ENCODE results near the gene MRFAP1.

Gene MRFAP1

DNA sequence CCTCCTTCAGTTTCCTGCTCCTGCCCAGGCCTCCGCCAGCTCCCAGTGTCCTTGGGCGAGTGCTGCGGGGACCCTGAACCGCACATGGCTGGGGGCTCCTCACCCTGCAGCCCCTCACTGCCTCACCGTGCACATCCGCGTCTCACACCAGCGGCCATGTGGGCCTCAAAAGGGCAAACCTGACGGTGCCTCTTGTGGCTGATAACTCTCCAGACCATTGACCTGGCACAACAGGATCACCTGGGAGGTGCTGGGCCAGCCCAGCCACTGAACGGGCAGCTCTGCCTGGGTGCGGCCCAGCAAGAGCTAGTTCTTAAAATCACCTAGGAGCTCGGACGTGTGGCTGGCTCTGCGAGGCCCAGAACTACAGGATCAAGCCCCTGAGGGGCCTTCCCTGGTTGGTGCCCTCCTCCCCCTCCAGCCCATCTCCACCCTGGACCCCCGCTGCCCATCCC is 49.0 kb downstream of the MRFAP1 start:
- ChIA-PET POLR2A (no interaction called here), CTCF (interaction anchor here (0.9 to 3.1 kb wide), 4 partner anchors 11 to 381 kb away, joined by 3 to 12 read pairs (median 3); a partner anchor contains a TSS)
- DNase-seq (ENCODE audit: extremely low spot score): no peak
- TF ChIP-seq CTCF (IDR thresholded peaks at IDR 0.05; ENCODE audit: control extremely low read depth, extremely low read depth, low read depth, missing control alignments): no peak

Measured in GM10248 (cell line).